ENCODE measurements around the gene SHCBP1L. TPM values are rescaled to one million over a fixed set of nuclear protein-coding genes. Genes with fewer than 3 reads are reported as not detected.

The SHCBP1L gene
- total RNA-seq, 4 donors from 2014 or later = 1.3 TPM; not detected in 3

- no peak for DNase-seq (ENCODE audit: low spot score in 2 of 2)
- Histone ChIP-seq H3K4me3 (no peak overlapping the region), H3K27me3 (no peaks in the 10 kb centered on the region), H3K9me3 (no peaks in the 10 kb centered on the region), H3K27ac (no peak overlapping the region), H3K4me1 (no peaks in the 10 kb centered on the region), H3K36me3 (peaks cover 9 to 100% (median 58%) of the 10 kb centered on the region in 3 donors)
- TF ChIP-seq POLR2A (IDR thresholded peaks at IDR 0.05) (no peak), EP300 (IDR thresholded peaks at IDR 0.05) (no peak), CTCF (IDR thresholded peaks at IDR 0.05) (no peak)
These were observed 68.1 kb downstream of the SHCBP1L start for GRCh38 chr1:182884872-182885271.

GRCh38 chr1:182877842-182878241 lies 75.1 kb downstream of the SHCBP1L start:
- H3K4me1 ChIP-seq = no peaks in the 10 kb centered on the region
- 94 to 96% methylated on average over 7 of the region's 7 CpGs for WGBS, 2 donors
- H3K27me3 ChIP-seq = no peaks in the 10 kb centered on the region
- H3K36me3 ChIP-seq = peaks cover 7 to 99% (median 36%) of the 10 kb centered on the region in 3 donors
- H3K27ac ChIP-seq = no peak overlapping the region
- H3K9me3 ChIP-seq = no peaks in the 10 kb centered on the region
- TF ChIP-seq POLR2A (IDR thresholded peaks at IDR 0.05) (no peak), EP300 (IDR thresholded peaks at IDR 0.05) (no peak), CTCF (IDR thresholded peaks at IDR 0.05) (no peak)
- DNase-seq (ENCODE audit: low spot score in 2 of 2) = no peak
- no peak overlapping the region for H3K4me3 ChIP-seq

GRCh38 chr1:182877331-182877730 lies 75.6 kb downstream of the SHCBP1L start:
- no peak for DNase-seq (ENCODE audit: low spot score in 2 of 2)
- no peak overlapping the region for H3K4me3 ChIP-seq
- no peak overlapping the region for H3K27ac ChIP-seq
- H3K9me3 ChIP-seq = no peaks in the 10 kb centered on the region
- peaks cover 7 to 99% (median 34%) of the 10 kb centered on the region in 3 donors for H3K36me3 ChIP-seq
- H3K4me1 ChIP-seq = no peaks in the 10 kb centered on the region
- TF ChIP-seq EP300 (IDR thresholded peaks at IDR 0.05) (no peak), POLR2A (IDR thresholded peaks at IDR 0.05) (no peak), CTCF (IDR thresholded peaks at IDR 0.05) (no peak)
- H3K27me3 ChIP-seq = no peaks in the 10 kb centered on the region

- Histone ChIP-seq H3K27ac (no peak overlapping the region), H3K4me3 (no peak overlapping the region), H3K27me3 (no peaks in the 10 kb centered on the region), H3K9me3 (no peaks in the 10 kb centered on the region), H3K36me3 (peaks cover 7 to 99% (median 25%) of the 10 kb centered on the region in 3 donors), H3K4me1 (no peaks in the 10 kb centered on the region)
- TF ChIP-seq EP300 (IDR thresholded peaks at IDR 0.05) (no peak), CTCF (IDR thresholded peaks at IDR 0.05) (no peak), POLR2A (IDR thresholded peaks at IDR 0.05) (no peak)
- 84 to 91% methylated on average over 2 of the region's 2 CpGs for WGBS, 2 donors
- no peak for DNase-seq (ENCODE audit: low spot score in 2 of 2)
These were observed 77.1 kb downstream of the SHCBP1L start for GRCh38 chr1:182875889-182876288.

- no peak for DNase-seq (ENCODE audit: low spot score in 2 of 2)
- Histone ChIP-seq H3K36me3 (peaks cover 8 to 99% (median 29%) of the 10 kb centered on the region in 3 donors), H3K9me3 (no peaks in the 10 kb centered on the region), H3K27ac (no peak overlapping the region), H3K4me1 (no peaks in the 10 kb centered on the region), H3K4me3 (no peak overlapping the region), H3K27me3 (no peaks in the 10 kb centered on the region)
- no peak for TF ChIP-seq CTCF (IDR thresholded peaks at IDR 0.05)
- TF ChIP-seq POLR2A (IDR thresholded peaks at IDR 0.05) = no peak
- no peak for TF ChIP-seq EP300 (IDR thresholded peaks at IDR 0.05)
- 96 to 100% methylated on average over 3 of the region's 3 CpGs for WGBS, 2 donors
These were observed 80.1 kb downstream of the SHCBP1L start for GRCh38 chr1:182872881-182873280.
